Measurements from ENCODE around the gene IBSP. TPM values are rescaled to one million over a fixed set of nuclear protein-coding genes. Genes with fewer than 3 reads are reported as not detected.

IBSP gene
- total and polyA plus RNA-seq, 4 donors: not detected

GRCh38 chr4:87824352-87824751 lies 25.0 kb downstream of the IBSP start:
- Histone ChIP-seq H3K4me3 (ENCODE audit: low read depth in 1 of 3, low read length in 3 of 3) (no peak overlapping the region), H3K4me1 (ENCODE audit: control insufficient read depth in 4 of 4, insufficient read depth in 4 of 4, low read length in 3 of 4) (no peaks in the 10 kb centered on the region), H3K27me3 (ENCODE audit: control insufficient read depth in 4 of 4, insufficient read depth in 4 of 4, low read length in 3 of 4) (peaks cover 0 to 2% (median 0%) of the 10 kb centered on the region in 4 donors), H3K9me3 (ENCODE audit: control insufficient read depth in 4 of 4, low read length in 3 of 4) (no peaks in the 10 kb centered on the region), H3K27ac (ENCODE audit: low read depth in 1 of 2, low read length in 2 of 2) (no peak overlapping the region), H3K9ac (ENCODE audit: low read depth in 1 of 2, low read length in 2 of 2) (no peak overlapping the region), H3K36me3 (ENCODE audit: control insufficient read depth in 4 of 4, insufficient read depth in 3 of 4, low read depth in 1 of 4, low read length in 3 of 4) (no peaks in the 10 kb centered on the region)
- DNase-seq (ENCODE audit: low spot score): no peak
- TF ChIP-seq ZBTB33 (IDR thresholded peaks at IDR 0.05): no peak
- no peak for TF ChIP-seq ATF3 (IDR thresholded peaks at IDR 0.05)
- TF ChIP-seq JUND (IDR thresholded peaks at IDR 0.05): no peak
- TF ChIP-seq HNF4A (conservative IDR thresholded peaks at IDR 0.05): no peak
- no peak for TF ChIP-seq EGR1 (IDR thresholded peaks at IDR 0.05; ENCODE audit: low read depth in 2 of 2)
- TF ChIP-seq CTCF (IDR thresholded peaks at IDR 0.05; ENCODE audit: low read depth, low read length, missing input control): no peak
- no peak for TF ChIP-seq NR2F2 (IDR thresholded peaks at IDR 0.05)
- no peak for TF ChIP-seq HNF4G (IDR thresholded peaks at IDR 0.05)
- TF ChIP-seq FOXA2 (IDR thresholded peaks at IDR 0.05): no peak
- TF ChIP-seq MAX (IDR thresholded peaks at IDR 0.05): no peak
- TF ChIP-seq SP1 (IDR thresholded peaks at IDR 0.05): no peak
- no peak for TF ChIP-seq GABPA (IDR thresholded peaks at IDR 0.05 in 1 of 2, conservative IDR thresholded peaks at IDR 0.05 in 1 of 2)
- no peak for TF ChIP-seq RAD21 (IDR thresholded peaks at IDR 0.05)
- TF ChIP-seq REST (IDR thresholded peaks at IDR 0.05): no peak
- no peak for TF ChIP-seq TAF1 (conservative IDR thresholded peaks at IDR 0.05)
- no peak for TF ChIP-seq RXRA (IDR thresholded peaks at IDR 0.05)
- no peak for TF ChIP-seq FOXA1 (IDR thresholded peaks at IDR 0.05)
- no peak for TF ChIP-seq YY1 (IDR thresholded peaks at IDR 0.05)
- WGBS: 73% methylated on average over 1 of the region's 1 CpG
